HEK293 (cell line): ENCODE data around the gene PRKCQ.
A peak's percentile ranks its signal among the peaks of the same experiment; 100 is the strongest.

Experiments used
- CTCF ChIA-PET: fragments of 350-600 bp; formaldehyde crosslinking; extraction: SDS; loops from one replicate; lab custom pipeline; 2021; ENCODE audit warnings: antibody characterized with exemption; lab: Yijun Ruan, JAX
- POLR2A ChIA-PET: fragments of 300-600 bp; formaldehyde crosslinking; extraction: SDS; loops from one replicate; lab custom pipeline; 2020; ENCODE audit warnings: antibody characterized with exemption, inconsistent platforms; lab: Yijun Ruan, JAX
- H3K27ac ChIP-seq: fragments of 200-500 bp; sonication (Bioruptor generic); 2 replicates; pipeline ENCODE4 v1.5.1; 2014; ENCODE audit warnings: low read depth, low read length, control low read depth, inconsistent platforms; ENCODE audit errors: extremely low read depth
- H3K36me3 ChIP-seq, 2 experiments: fragments of 200-500 bp in 1 of 2; sonication (Bioruptor generic) in 1 of 2; 1 replicate in 1 of 2; 2 replicates in 1 of 2; pipeline ENCODE4 v1.5.1; 2014 to 2017; ENCODE audit warnings: inconsistent platforms in 2 of 2, low read length in 2 of 2; ENCODE audit not compliant: control insufficient read depth in 2 of 2, insufficient read depth in 1 of 2
- H3K4me1 ChIP-seq: fragments of 200-500 bp; sonication (Bioruptor generic); 2 replicates; pipeline ENCODE4 v1.5.1; 2014; ENCODE audit warnings: mild to moderate bottlenecking, low read length, inconsistent platforms; ENCODE audit not compliant: control insufficient read depth, insufficient read depth
- H3K4me3 ChIP-seq: 2 replicates; pipeline ENCODE4 v1.5.1; 2011; ENCODE audit warnings: low read depth, mild to moderate bottlenecking, control low read depth, low read length, moderate library complexity
- H3K9me3 ChIP-seq: fragments of 200-500 bp; sonication (Bioruptor generic); 2 replicates; pipeline ENCODE4 v1.5.1; 2014; ENCODE audit warnings: low read depth, low read length, inconsistent platforms; ENCODE audit not compliant: control insufficient read depth, insufficient read depth
- BCL11B ChIP-seq: fragments of 450-650 bp; formaldehyde crosslinking; IDR thresholded peaks from 2 replicates; pipeline ENCODE4 v1.5.1; 2016; ENCODE audit warnings: low read depth, missing biosample characterization, missing genetic modification characterization
- EGR2 ChIP-seq: fragments of 450-650 bp; formaldehyde crosslinking; IDR thresholded peaks from 2 replicates; pipeline ENCODE4 v1.5.1; 2016; ENCODE audit warnings: low read depth, missing biosample characterization, missing genetic modification characterization
- HOXD13 ChIP-seq: sonication (generic); formaldehyde crosslinking; IDR thresholded peaks from 2 replicates; pipeline ENCODE4 v1.8.0; 2022; ENCODE audit warnings: missing genetic modification reagents, borderline replicate concordance
- KLF1 ChIP-seq: fragments of 450-650 bp; formaldehyde crosslinking; IDR thresholded peaks from 2 replicates; pipeline ENCODE4 v1.5.1; 2016; ENCODE audit warnings: missing biosample characterization, missing genetic modification characterization
- MEIS1 ChIP-seq: sonication (generic); formaldehyde crosslinking; IDR thresholded peaks from 2 replicates; pipeline ENCODE4 v1.8.1; 2022; ENCODE audit warnings: missing genetic modification reagents, mild to moderate bottlenecking, borderline replicate concordance
- MYNN ChIP-seq: fragments of 450-650 bp; formaldehyde crosslinking; IDR thresholded peaks from 2 replicates; pipeline ENCODE4 v1.5.1; 2016; ENCODE audit warnings: missing biosample characterization, missing genetic modification characterization, borderline replicate concordance
- TRIM28 ChIP-seq: IDR thresholded peaks from 2 replicates; pipeline ENCODE4 v1.6.1; 2011; ENCODE audit warnings: low read length, control low read depth, borderline replicate concordance
- WT1 ChIP-seq: fragments of 450-650 bp; formaldehyde crosslinking; IDR thresholded peaks from 2 replicates; pipeline ENCODE4 v1.5.1; 2016; ENCODE audit warnings: missing biosample characterization, missing genetic modification characterization
- YY1 ChIP-seq: fragments of 450-650 bp; formaldehyde crosslinking; IDR thresholded peaks from 2 replicates; pipeline ENCODE4 v1.5.1; 2018; ENCODE audit warnings: missing biosample characterization, missing genetic modification characterization
- ZFP37 ChIP-seq: fragments of 450-650 bp; formaldehyde crosslinking; IDR thresholded peaks from 2 replicates; pipeline ENCODE4 v1.5.1; 2016; ENCODE audit warnings: missing biosample characterization, missing genetic modification characterization
- ZNF146 ChIP-seq: fragments of 450-650 bp; formaldehyde crosslinking; IDR thresholded peaks from 2 replicates; pipeline ENCODE4 v1.5.1; 2016; ENCODE audit warnings: missing biosample characterization, missing genetic modification characterization
- ZNF2 ChIP-seq: fragments of 450-650 bp; formaldehyde crosslinking; IDR thresholded peaks from 2 replicates; pipeline ENCODE4 v1.5.1; 2016; ENCODE audit warnings: missing biosample characterization, missing genetic modification characterization
- ZNF211 ChIP-seq: fragments of 450-650 bp; formaldehyde crosslinking; IDR thresholded peaks from 2 replicates; pipeline ENCODE4 v1.5.1; 2016; ENCODE audit warnings: low read depth, missing biosample characterization, missing genetic modification characterization
- ZNF391 ChIP-seq: fragments of 450-650 bp; formaldehyde crosslinking; IDR thresholded peaks from 2 replicates; pipeline ENCODE4 v1.5.1; 2016; ENCODE audit warnings: low read depth, missing biosample characterization, missing genetic modification characterization, borderline replicate concordance
- ZNF404 ChIP-seq: fragments of 450-650 bp; formaldehyde crosslinking; IDR thresholded peaks from 2 replicates; pipeline ENCODE4 v1.5.1; 2017; ENCODE audit warnings: missing biosample characterization, missing genetic modification characterization
- ZNF426 ChIP-seq: fragments of 450-650 bp; formaldehyde crosslinking; IDR thresholded peaks from 2 replicates; pipeline ENCODE4 v1.5.1; 2017; ENCODE audit warnings: missing biosample characterization, missing genetic modification characterization, mild to moderate bottlenecking, inconsistent platforms, moderate library complexity
- ZNF48 ChIP-seq: fragments of 450-650 bp; formaldehyde crosslinking; IDR thresholded peaks from 2 replicates; pipeline ENCODE4 v1.5.1; 2016; ENCODE audit warnings: missing biosample characterization, missing genetic modification characterization
- ZNF510 ChIP-seq: fragments of 450-650 bp; formaldehyde crosslinking; IDR thresholded peaks from 2 replicates; pipeline ENCODE4 v1.5.1; 2018; ENCODE audit warnings: mild to moderate bottlenecking, missing genetic modification characterization, missing biosample characterization; ENCODE audit not compliant: insufficient replicate concordance
- ZNF549 ChIP-seq: fragments of 450-650 bp; IDR thresholded peaks from 2 replicates; pipeline ENCODE4 v1.5.1; 2018; ENCODE audit warnings: missing biosample characterization, missing genetic modification characterization, mild to moderate bottlenecking, inconsistent platforms, moderate library complexity
- ZNF571 ChIP-seq: fragments of 450-650 bp; formaldehyde crosslinking; IDR thresholded peaks from 2 replicates; pipeline ENCODE4 v1.5.0; 2017; ENCODE audit warnings: missing biosample characterization, missing genetic modification characterization
- ZNF623 ChIP-seq: fragments of 450-650 bp; formaldehyde crosslinking; IDR thresholded peaks from 2 replicates; pipeline ENCODE4 v1.5.1; 2016; ENCODE audit warnings: missing biosample characterization, missing genetic modification characterization
- ZNF626 ChIP-seq: fragments of 450-650 bp; sonication (Bioruptor Pico); formaldehyde crosslinking; IDR thresholded peaks from 2 replicates; pipeline ENCODE4 v1.5.1; 2018; ENCODE audit warnings: missing biosample characterization, missing genetic modification characterization, inconsistent platforms
- ZNF654 ChIP-seq: fragments of 450-650 bp; formaldehyde crosslinking; IDR thresholded peaks from 2 replicates; pipeline ENCODE4 v1.5.1; 2016; ENCODE audit warnings: low read depth, missing biosample characterization, missing genetic modification characterization
- ZNF664 ChIP-seq: fragments of 450-650 bp; formaldehyde crosslinking; IDR thresholded peaks from 2 replicates; pipeline ENCODE4 v1.5.1; 2016; ENCODE audit warnings: missing biosample characterization, missing genetic modification characterization
- ZNF747 ChIP-seq: fragments of 450-650 bp; formaldehyde crosslinking; IDR thresholded peaks from 2 replicates; pipeline ENCODE4 v1.5.1; 2016; ENCODE audit warnings: missing biosample characterization, missing genetic modification characterization
- ZNF792 ChIP-seq: fragments of 450-650 bp; formaldehyde crosslinking; IDR thresholded peaks from 2 replicates; pipeline ENCODE4 v1.5.1; 2016; ENCODE audit warnings: missing biosample characterization, missing genetic modification characterization
- ZNF837 ChIP-seq: fragments of 450-650 bp; formaldehyde crosslinking; IDR thresholded peaks from 2 replicates; pipeline ENCODE4 v1.5.1; 2016; ENCODE audit warnings: missing biosample characterization, missing genetic modification characterization
- ZSCAN16 ChIP-seq: fragments of 450-650 bp; formaldehyde crosslinking; IDR thresholded peaks from 2 replicates; pipeline ENCODE4 v1.5.1; 2016; ENCODE audit warnings: missing biosample characterization, missing genetic modification characterization
- ZSCAN30 ChIP-seq: fragments of 450-650 bp; IDR thresholded peaks from 2 replicates; pipeline ENCODE4 v1.5.1; 2018; ENCODE audit warnings: missing biosample characterization, mild to moderate bottlenecking, missing genetic modification characterization, moderate library complexity
- ZXDB ChIP-seq: fragments of 450-650 bp; formaldehyde crosslinking; IDR thresholded peaks from 2 replicates; pipeline ENCODE4 v1.5.1; 2016; ENCODE audit warnings: missing biosample characterization, missing genetic modification characterization
- TF ChIP-seq, protein P1 (sequence below): fragments of 450-650 bp; formaldehyde crosslinking; IDR thresholded peaks from 2 replicates; pipeline ENCODE4 v1.5.1; 2016; ENCODE audit warnings: missing biosample characterization, missing genetic modification characterization
- TF ChIP-seq, protein P2 (sequence below): fragments of 450-650 bp; formaldehyde crosslinking; IDR thresholded peaks from 2 replicates; pipeline ENCODE4 v1.5.1; 2017; ENCODE audit warnings: missing biosample characterization, missing genetic modification characterization
- TF ChIP-seq, protein P3 (sequence below): fragments of 450-650 bp; formaldehyde crosslinking; IDR thresholded peaks from 2 replicates; pipeline ENCODE4 v1.5.1; 2016; ENCODE audit warnings: missing biosample characterization, missing genetic modification characterization

The PRKCQ gene

DNA sequence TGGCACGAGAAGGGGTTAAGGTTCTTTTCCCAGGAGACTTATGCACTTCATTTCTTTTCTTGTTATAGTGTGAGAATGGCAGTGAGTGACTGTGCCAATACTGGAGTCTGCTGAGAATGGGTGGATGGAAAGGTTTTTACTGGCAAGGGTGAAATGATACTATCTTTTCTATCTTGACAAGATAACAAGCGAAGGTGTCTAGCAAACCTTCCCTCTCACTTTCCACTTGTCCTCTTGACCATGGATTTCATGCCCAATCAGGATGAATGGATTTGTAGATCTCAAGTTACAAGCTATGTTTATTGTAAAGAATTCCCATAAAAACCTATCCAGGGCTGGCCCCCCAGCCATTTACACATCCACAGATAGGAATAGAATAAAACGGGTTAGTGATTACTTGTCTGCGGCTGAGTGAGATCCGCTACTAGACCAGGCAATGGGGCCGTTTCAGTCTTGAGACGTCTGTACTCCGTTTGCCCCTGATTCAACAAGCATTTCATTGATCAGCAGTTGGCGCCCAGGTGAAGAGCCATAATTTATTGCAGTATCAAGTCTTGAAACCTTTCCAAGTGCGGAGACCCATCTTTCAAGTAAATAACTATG is 152.6 kb downstream of the PRKCQ start (continued):
- TF ChIP-seq, protein P1, sequence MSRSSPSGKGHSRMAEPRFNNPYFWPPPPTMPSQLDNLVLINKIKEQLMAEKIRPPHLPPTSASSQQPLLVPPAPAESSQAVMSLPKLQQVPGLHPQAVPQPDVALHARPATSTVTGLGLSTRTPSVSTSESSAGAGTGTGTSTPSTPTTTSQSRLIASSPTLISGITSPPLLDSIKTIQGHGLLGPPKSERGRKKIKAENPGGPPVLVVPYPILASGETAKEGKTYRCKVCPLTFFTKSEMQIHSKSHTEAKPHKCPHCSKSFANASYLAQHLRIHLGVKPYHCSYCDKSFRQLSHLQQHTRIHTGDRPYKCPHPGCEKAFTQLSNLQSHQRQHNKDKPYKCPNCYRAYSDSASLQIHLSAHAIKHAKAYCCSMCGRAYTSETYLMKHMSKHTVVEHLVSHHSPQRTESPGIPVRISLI (tag by site-specific recombination) = no peak
- TF ChIP-seq YY1 (tag by site-specific recombination) = no peak
- no peak for TF ChIP-seq ZNF404 (tag by site-specific recombination)
- no peak for TF ChIP-seq MYNN (tag by site-specific recombination)
- TF ChIP-seq TRIM28 = peak; percentile 88

DNA sequence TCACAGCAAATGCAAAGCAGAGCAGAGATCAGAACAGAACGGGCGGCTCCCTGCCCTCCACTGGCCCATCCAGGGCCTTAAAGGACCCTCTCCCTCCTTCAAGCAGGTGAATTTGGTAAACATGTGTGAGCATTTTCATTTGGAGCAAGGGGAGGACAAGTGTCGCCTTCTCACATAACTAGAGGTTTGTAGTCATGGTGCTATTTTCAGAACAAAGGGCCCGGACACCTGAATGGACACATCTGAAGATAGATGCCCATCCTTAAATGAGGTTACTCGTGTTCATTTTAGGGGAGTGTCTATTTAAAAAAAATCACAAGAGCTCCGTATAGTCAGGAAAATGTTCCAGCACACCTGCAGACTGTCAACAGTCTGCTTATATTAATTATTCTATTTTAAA is 153.8 kb downstream of the PRKCQ start:
- H3K4me3 ChIP-seq = no peak overlapping the region
- ChIA-PET CTCF (no interaction called here), POLR2A (no interaction called here)
- H3K27ac ChIP-seq = no peak overlapping the region
- TF ChIP-seq KLF1 (tag by site-specific recombination) = no peak
- TF ChIP-seq WT1 (tag by site-specific recombination) = no peak
- TF ChIP-seq, protein P2, sequence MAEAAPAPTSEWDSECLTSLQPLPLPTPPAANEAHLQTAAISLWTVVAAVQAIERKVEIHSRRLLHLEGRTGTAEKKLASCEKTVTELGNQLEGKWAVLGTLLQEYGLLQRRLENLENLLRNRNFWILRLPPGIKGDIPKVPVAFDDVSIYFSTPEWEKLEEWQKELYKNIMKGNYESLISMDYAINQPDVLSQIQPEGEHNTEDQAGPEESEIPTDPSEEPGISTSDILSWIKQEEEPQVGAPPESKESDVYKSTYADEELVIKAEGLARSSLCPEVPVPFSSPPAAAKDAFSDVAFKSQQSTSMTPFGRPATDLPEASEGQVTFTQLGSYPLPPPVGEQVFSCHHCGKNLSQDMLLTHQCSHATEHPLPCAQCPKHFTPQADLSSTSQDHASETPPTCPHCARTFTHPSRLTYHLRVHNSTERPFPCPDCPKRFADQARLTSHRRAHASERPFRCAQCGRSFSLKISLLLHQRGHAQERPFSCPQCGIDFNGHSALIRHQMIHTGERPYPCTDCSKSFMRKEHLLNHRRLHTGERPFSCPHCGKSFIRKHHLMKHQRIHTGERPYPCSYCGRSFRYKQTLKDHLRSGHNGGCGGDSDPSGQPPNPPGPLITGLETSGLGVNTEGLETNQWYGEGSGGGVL (tag by site-specific recombination) = no peak
- TF ChIP-seq ZNF391 = no peak
- no peak for TF ChIP-seq MEIS1
- no peak for TF ChIP-seq ZSCAN16
- no peak for TF ChIP-seq ZFP37 (tag by site-specific recombination)
- TF ChIP-seq ZNF549 (tag by site-specific recombination) = no peak
- TF ChIP-seq ZNF510 (tag by site-specific recombination) = no peak
- no peak for TF ChIP-seq ZNF792 (tag by site-specific recombination)
- TF ChIP-seq ZNF626 = no peak
- TF ChIP-seq ZSCAN30 (tag by site-specific recombination) = no peak
- TF ChIP-seq ZNF2 (tag by site-specific recombination) = no peak
- TF ChIP-seq ZNF48 (tag by site-specific recombination) = no peak
- TF ChIP-seq EGR2 = no peak
- TF ChIP-seq ZNF571 (tag by site-specific recombination) = no peak
- no peak for TF ChIP-seq ZNF426 (tag by site-specific recombination)
- no peaks in the 10 kb centered on the region for H3K9me3 ChIP-seq
- H3K4me1 ChIP-seq = no peaks in the 10 kb centered on the region; the same call in 1 of the 2 replicates
- no peaks in the 10 kb centered on the region for H3K36me3 ChIP-seq

DNA sequence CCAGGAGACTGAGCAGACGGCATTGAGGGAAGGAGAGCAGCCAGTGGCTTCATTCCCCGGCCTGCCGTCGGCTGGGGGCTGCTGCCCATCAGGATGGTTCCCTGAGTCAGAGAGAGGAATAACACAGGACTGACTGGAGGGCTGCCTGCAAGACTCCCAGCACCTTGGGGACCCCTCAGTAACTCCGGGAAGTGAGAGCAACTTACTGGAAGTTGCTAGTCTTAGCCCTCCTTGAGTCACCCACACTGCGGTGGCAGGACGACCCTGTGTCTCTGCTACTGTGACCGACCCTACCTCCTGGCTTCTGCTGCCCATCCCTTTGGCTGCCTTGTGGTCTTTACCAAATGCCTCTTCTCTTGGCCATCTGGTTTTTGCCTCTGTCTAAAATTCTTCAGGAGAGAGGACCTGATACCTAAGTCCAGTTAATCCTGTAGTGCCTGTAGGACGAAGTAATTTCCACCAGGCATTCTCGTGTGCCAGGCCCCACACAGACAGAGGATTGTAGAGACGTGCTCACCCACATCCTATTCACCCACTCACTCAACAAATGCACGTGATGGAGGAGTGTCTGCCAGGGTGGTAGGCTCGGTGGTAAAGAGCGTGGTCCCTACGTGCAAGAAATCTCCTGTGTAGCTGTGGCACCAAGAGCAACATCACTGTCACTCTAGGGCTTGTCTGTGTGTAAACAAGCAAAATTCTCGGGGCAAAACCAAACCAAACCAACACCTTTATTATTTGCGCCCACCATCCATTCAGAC is 156.5 kb downstream of the PRKCQ start:
- H3K4me3 ChIP-seq = no peak overlapping the region
- H3K9me3 ChIP-seq = no peaks in the 10 kb centered on the region
- POLR2A ChIA-PET = no interaction called here
- H3K4me1 ChIP-seq = no peaks in the 10 kb centered on the region; the same call in 1 of the 2 replicates
- H3K36me3 ChIP-seq = no peaks in the 10 kb centered on the region
- CTCF ChIA-PET = interaction anchor here (0.6 kb wide), 1 partner anchor 336 kb away, joined by 3 read pairs; no protein-coding TSS in a partner anchor
- no peak overlapping the region for H3K27ac ChIP-seq
- TF ChIP-seq ZNF623 (tag by site-specific recombination) (no peak), EGR2 (no peak), ZNF146 (tag by site-specific recombination) (no peak), HOXD13 (CRISPR knock-in tag) (no peak), ZNF837 (tag by site-specific recombination) (no peak), ZNF747 (tag by site-specific recombination) (no peak), ZXDB (tag by site-specific recombination) (no peak), ZNF664 (tag by site-specific recombination) (no peak), BCL11B (no peak), ZNF211 (tag by site-specific recombination) (no peak), ZNF654 (tag by site-specific recombination) (no peak)
- TF ChIP-seq, protein P3, sequence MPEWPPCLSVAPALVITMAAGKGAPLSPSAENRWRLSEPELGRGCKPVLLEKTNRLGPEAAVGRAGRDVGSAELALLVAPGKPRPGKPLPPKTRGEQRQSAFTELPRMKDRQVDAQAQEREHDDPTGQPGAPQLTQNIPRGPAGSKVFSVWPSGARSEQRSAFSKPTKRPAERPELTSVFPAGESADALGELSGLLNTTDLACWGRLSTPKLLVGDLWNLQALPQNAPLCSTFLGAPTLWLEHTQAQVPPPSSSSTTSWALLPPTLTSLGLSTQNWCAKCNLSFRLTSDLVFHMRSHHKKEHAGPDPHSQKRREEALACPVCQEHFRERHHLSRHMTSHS (tag by site-specific recombination) = no peak
